Sciatic nerve (tissue), 2 donors: ENCODE measurements around the gene MAD1L1. TPM values are rescaled to one million over a fixed set of nuclear protein-coding genes. Genes with fewer than 3 reads are reported as not detected.
A peak's percentile ranks its signal among the peaks of the same experiment; 100 is the strongest.
"Not testable (repeated sequence)": the region's sequence is repeated elsewhere in the genome, so short reads cannot be mapped to it uniquely, and the experiment has no call there.

Source experiments
- ATAC-seq: fragments of 200-7000 bp; cut with Tn5 transposase; one replicate; pipeline ENCODE4 v1.9.1; 2020; ENCODE audit warnings: mild to moderate bottlenecking, moderate library complexity
- DNase-seq: peaks from one replicate; pipeline ENCODE4 v3.0.0-alpha.2; 2020; ENCODE audit warnings: low spot score
- intact Hi-C: fragments of 100-400 bp; cut with DNase I; formaldehyde crosslinking; loops from one replicate; pipeline ENCODE4 v1.14.2; 2022
- total RNA-seq: library from RNA; stranded (reverse); fragmentation: NEBNext Ultra II Directional; extraction: Animal tissue kit (Norgen Biotek cat#: 25700); gene quantifications from one replicate; pipeline ENCODE4 v1.2.1, GENCODE V29; 2021
- donor health status: DM: no; HTN: no; CAD: no.
- donor health status: DM: no; HTN: no; CAD: no.

The MAD1L1 gene
- total RNA-seq, 1 donor from 2014 or later: 42.1 TPM

- ATAC-seq: no peak
- no peak for DNase-seq
- intact Hi-C loops: no loop called here
Measured at GRCh38 chr7:2072042-2072441, 160.7 kb downstream of the MAD1L1 start.

GRCh38 chr7:2071133-2071832 is 161.5 kb downstream of the MAD1L1 start:
- intact Hi-C loops: no loop called here
- ATAC-seq (no peak), DNase-seq (no peak)

GRCh38 chr7:2070151-2070763 is 162.5 kb downstream of the MAD1L1 start:
- ATAC-seq: no peak
- intact Hi-C loops: no loop called here
- no peak for DNase-seq

GRCh38 chr7:2069472-2069860 is 163.3 kb downstream of the MAD1L1 start:
- DNase-seq (no peak), ATAC-seq (peak; percentile 11)
- intact Hi-C loops: no loop called here

- no peak for ATAC-seq
- DNase-seq: no peak
- intact Hi-C loops: no loop called here
Measured at GRCh38 chr7:2068693-2069471, 163.9 kb downstream of the MAD1L1 start.

- intact Hi-C loops: no loop called here
- ATAC-seq (peak; percentile 51), DNase-seq (no peak)
Measured at GRCh38 chr7:2066251-2066919, 166.4 kb downstream of the MAD1L1 start.

- DNase-seq (no peak), ATAC-seq (no peak)
- intact Hi-C loops: no loop called here
Measured at GRCh38 chr7:2065528-2065927, 167.2 kb downstream of the MAD1L1 start.

GRCh38 chr7:2063563-2064260 is 169.0 kb downstream of the MAD1L1 start:
- DNase-seq: no peak
- peak; percentile 63 for ATAC-seq
- intact Hi-C loops: no loop called here

GRCh38 chr7:2062648-2063047 is 170.1 kb downstream of the MAD1L1 start:
- DNase-seq: no peak
- intact Hi-C loops: no loop called here

GRCh38 chr7:2060701-2061100 is 172.0 kb downstream of the MAD1L1 start:
- ATAC-seq: no peak
- DNase-seq: no peak
- intact Hi-C loops: no loop called here

More at GRCh38 chr7:2062648-2063047, 170.1 kb downstream of the MAD1L1 start:
- no peak for ATAC-seq

- DNase-seq (no peak), ATAC-seq (no peak)
- intact Hi-C loops: no loop called here
Measured at GRCh38 chr7:2059964-2060700, 172.6 kb downstream of the MAD1L1 start.

GRCh38 chr7:2058246-2058645 is 174.5 kb downstream of the MAD1L1 start:
- DNase-seq, ATAC-seq, intact Hi-C loops: not testable (repeated sequence)

- no peak for ATAC-seq
- intact Hi-C loops: no loop called here
- DNase-seq: no peak
Measured at GRCh38 chr7:2055956-2056355, 176.8 kb downstream of the MAD1L1 start.

- DNase-seq (no peak), ATAC-seq (no peak)
- intact Hi-C loops: loop anchor here (5.0 kb wide), 1 partner anchor 1583 kb away; no protein-coding TSS in a partner anchor
Measured at GRCh38 chr7:2054927-2055326, 177.8 kb downstream of the MAD1L1 start.

- DNase-seq (no peak), ATAC-seq (no peak)
- intact Hi-C loops: loop anchor here (5.0 kb wide), 1 partner anchor 1581 kb away; no protein-coding TSS in a partner anchor
Measured at GRCh38 chr7:2053395-2053794, 179.3 kb downstream of the MAD1L1 start.

- intact Hi-C loops: loop anchor here (5.0 kb wide), 1 partner anchor 1580 kb away; no protein-coding TSS in a partner anchor
- DNase-seq (no peak), ATAC-seq (no peak)
Measured at GRCh38 chr7:2052657-2053048, 180.1 kb downstream of the MAD1L1 start.

- no peak for DNase-seq
- intact Hi-C loops: loop anchor here (5.0 kb wide), 1 partner anchor 1580 kb away; no protein-coding TSS in a partner anchor
- ATAC-seq: no peak
Measured at GRCh38 chr7:2051707-2052656, 180.8 kb downstream of the MAD1L1 start.
